GM06990 (cell line): ENCODE measurements around the gene CLSTN1.

Experiments
- DNase-seq: peaks from one replicate; pipeline ENCODE4 v3.0.0-alpha.2; 2011; ENCODE audit not compliant: insufficient read length; ENCODE audit errors: extremely low read depth
- H3K27me3 ChIP-seq: replicated peaks from 2 replicates; pipeline ENCODE4 v1.6.0; 2011; ENCODE audit warnings: low read length; ENCODE audit not compliant: control insufficient read depth, insufficient read depth
- H3K36me3 ChIP-seq: 2 replicates; pipeline ENCODE4 v1.5.1; 2011; ENCODE audit warnings: low read length; ENCODE audit not compliant: control insufficient read depth, insufficient read depth
- H3K4me3 ChIP-seq: replicated peaks from 2 replicates; pipeline ENCODE4 v1.5.1; 2011; ENCODE audit warnings: low read depth, mild to moderate bottlenecking, control low read depth, low read length
- TF ChIP-seq, protein P1 (sequence below): IDR thresholded peaks from 2 replicates; pipeline ENCODE4 v1.5.1; 2011; ENCODE audit warnings: low read length, control low read depth, mild to moderate bottlenecking, inconsistent platforms; ENCODE audit not compliant: insufficient read depth, poor library complexity, severe bottlenecking

Gene CLSTN1

DNA sequence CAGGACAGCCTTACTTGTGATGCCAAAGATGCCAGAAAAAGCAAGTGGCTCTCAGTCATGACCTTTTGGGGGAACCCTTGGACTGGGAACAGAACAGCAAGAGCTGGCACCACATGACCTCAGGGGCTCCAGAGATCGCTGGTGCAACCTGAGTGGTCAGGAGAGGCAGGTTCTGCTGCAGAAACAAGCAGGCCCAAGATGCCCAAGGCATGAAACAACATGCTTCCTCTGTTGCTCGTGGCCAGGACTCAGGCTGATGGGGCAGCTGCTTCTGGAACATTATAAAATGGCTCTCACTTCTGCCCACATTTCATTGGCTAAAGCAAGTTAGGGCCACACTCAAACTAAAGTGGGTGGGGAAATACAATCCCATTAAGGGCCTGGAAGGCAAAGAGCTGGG, 17.7 kb upstream of the CLSTN1 start:
- Histone ChIP-seq H3K27me3 (no peaks in the 10 kb centered on the region), H3K4me3 (no peak overlapping the region), H3K36me3 (no peaks in the 10 kb centered on the region)
- TF ChIP-seq, protein P1, sequence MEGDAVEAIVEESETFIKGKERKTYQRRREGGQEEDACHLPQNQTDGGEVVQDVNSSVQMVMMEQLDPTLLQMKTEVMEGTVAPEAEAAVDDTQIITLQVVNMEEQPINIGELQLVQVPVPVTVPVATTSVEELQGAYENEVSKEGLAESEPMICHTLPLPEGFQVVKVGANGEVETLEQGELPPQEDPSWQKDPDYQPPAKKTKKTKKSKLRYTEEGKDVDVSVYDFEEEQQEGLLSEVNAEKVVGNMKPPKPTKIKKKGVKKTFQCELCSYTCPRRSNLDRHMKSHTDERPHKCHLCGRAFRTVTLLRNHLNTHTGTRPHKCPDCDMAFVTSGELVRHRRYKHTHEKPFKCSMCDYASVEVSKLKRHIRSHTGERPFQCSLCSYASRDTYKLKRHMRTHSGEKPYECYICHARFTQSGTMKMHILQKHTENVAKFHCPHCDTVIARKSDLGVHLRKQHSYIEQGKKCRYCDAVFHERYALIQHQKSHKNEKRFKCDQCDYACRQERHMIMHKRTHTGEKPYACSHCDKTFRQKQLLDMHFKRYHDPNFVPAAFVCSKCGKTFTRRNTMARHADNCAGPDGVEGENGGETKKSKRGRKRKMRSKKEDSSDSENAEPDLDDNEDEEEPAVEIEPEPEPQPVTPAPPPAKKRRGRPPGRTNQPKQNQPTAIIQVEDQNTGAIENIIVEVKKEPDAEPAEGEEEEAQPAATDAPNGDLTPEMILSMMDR, result no peak
- no peak for DNase-seq

DNA sequence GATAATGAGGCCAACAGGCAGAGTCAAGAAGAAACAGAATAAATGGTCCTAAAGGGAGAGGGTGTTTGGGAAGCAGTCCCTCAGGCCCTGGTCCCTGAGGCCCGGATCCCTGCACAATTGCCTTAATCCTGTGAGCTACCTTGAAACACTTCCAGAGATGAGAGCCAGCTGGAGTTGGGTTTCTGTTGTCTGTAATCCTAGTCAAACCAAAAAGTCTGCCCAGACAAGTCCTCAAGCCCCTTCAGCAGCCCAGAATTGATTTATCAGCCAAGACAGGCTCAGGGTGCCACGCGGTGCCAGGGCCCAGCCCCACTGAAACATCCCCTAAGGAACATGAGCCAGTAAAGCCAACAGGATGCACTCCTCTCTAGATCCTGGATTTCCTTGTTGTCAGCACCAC, 16.4 kb upstream of the CLSTN1 start:
- Histone ChIP-seq H3K27me3 (no peaks in the 10 kb centered on the region), H3K4me3 (no peak overlapping the region), H3K36me3 (no peaks in the 10 kb centered on the region)
- TF ChIP-seq, protein P1, result no peak
- DNase-seq, result no peak

- TF ChIP-seq, protein P1, result no peak
- no peak for DNase-seq
- Histone ChIP-seq H3K27me3 (no peaks in the 10 kb centered on the region), H3K4me3 (no peak overlapping the region), H3K36me3 (no peaks in the 10 kb centered on the region)
Measured at GRCh38 chr1:9838946-9839345, 15.2 kb upstream of the CLSTN1 start.

DNA sequence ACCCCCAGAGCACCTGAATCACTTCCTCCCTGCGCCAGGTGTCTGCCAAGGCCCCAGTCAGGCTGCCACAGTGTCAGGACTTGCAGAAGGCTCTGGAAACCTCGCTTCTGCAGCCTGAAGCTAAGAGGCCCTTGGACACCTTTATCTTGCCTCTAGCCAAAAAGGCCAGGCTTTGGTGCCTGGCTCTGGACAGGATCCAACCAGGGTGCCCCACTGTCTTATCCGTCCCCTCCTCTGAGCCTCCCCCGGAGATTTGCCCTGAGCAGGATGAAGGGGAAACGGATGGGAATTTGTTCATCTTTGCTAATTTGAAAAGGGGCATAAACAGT, 12.8 kb upstream of the CLSTN1 start:
- H3K4me3 ChIP-seq, result no peak overlapping the region
- H3K36me3 ChIP-seq, result no peaks in the 10 kb centered on the region
- no peak for DNase-seq
- no peaks in the 10 kb centered on the region for H3K27me3 ChIP-seq
- TF ChIP-seq, protein P1, result no peak

GRCh38 chr1:9835758-9836631, 12.2 kb upstream of the CLSTN1 start:
- TF ChIP-seq, protein P1, result no peak
- no peak for DNase-seq
- Histone ChIP-seq H3K4me3 (no peak overlapping the region), H3K27me3 (no peaks in the 10 kb centered on the region), H3K36me3 (no peaks in the 10 kb centered on the region)

DNA sequence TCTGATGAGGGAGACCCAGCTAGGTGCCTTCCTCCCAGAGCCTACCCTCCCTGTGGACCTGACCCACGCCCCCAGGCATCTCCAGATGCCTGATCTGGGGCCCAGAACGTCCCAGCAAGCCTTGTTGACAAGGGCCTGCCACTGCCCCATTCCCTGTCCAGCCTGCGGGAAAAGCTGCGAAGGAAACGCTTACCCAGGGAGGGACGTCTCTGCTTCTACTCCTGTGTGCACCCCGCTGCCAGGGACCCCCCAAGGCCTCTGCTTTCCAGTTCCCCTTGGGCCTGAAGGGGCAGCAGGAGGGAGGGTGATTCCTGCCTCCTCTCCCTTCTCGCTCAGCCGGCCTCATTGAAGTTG, 11.6 kb upstream of the CLSTN1 start:
- no peaks in the 10 kb centered on the region for H3K36me3 ChIP-seq
- no peaks in the 10 kb centered on the region for H3K27me3 ChIP-seq
- TF ChIP-seq, protein P1, result no peak
- no peak for DNase-seq
- no peak overlapping the region for H3K4me3 ChIP-seq
